Psoas muscle (tissue), 8 donors: ENCODE data around the gene ZSWIM8. TPM values are rescaled to one million over a fixed set of nuclear protein-coding genes. Genes with fewer than 3 reads are reported as not detected.
A peak's percentile ranks its signal among the peaks of the same experiment; 100 is the strongest.

Experiments
- ATAC-seq, 4 donors: fragments of 200-7000 bp; cut with Tn5 transposase; one replicate each; pipeline ENCODE4 v1.9.1; 2020; ENCODE audit warnings: moderate library complexity in 3 of 4, mild to moderate bottlenecking in 2 of 4
- DNase-seq, 2 donors: peaks; one replicate each; pipeline ENCODE4 v3.0.0-alpha.2; 2020
- H3K27ac ChIP-seq: fragments of 200-600 bp; one replicate; pipeline ENCODE4 v1.8.0; 2022
- H3K27me3 ChIP-seq, 3 donors: fragments of 200-600 bp in 1 of 3; one replicate each; pipeline versions ENCODE4 v1.6.1 to v1.8.0; 2013 to 2022; ENCODE audit warnings: low read length in 2 of 3, mild to moderate bottlenecking in 2 of 3, moderate library complexity in 1 of 3; ENCODE audit not compliant: insufficient read depth in 3 of 3
- H3K36me3 ChIP-seq, 2 donors: fragments of 200-600 bp in 1 of 2; one replicate each; pipeline versions ENCODE4 v1.6.1 to v1.8.0; 2013 to 2022; ENCODE audit warnings: low read depth in 1 of 2, mild to moderate bottlenecking in 1 of 2, moderate library complexity in 1 of 2; ENCODE audit not compliant: insufficient read depth in 1 of 2
- H3K4me1 ChIP-seq: fragments of 200-600 bp; one replicate; pipeline ENCODE4 v1.8.0; 2022
- H3K4me3 ChIP-seq: fragments of 200-600 bp; one replicate; pipeline ENCODE4 v1.8.0; 2022; ENCODE audit warnings: mild to moderate bottlenecking
- H3K9me3 ChIP-seq: fragments of 200-600 bp; one replicate; pipeline ENCODE4 v1.8.0; 2022
- WGBS, 3 donors: extraction: QIAGEN DNeasy Blood & Tissue Kit; methylation state at CpG; one replicate each; pipeline versions ENCODE4 v1.1.6 to v1.1.7; 2013; 5-methylcytosine and 5-hydroxymethylcytosine counted together
- intact Hi-C, 2 donors: fragments of 100-400 bp; cut with DNase I; formaldehyde crosslinking; loops; one replicate each; pipeline versions ENCODE4 v1.11.0 to v1.14.2; 2022
- polyA plus RNA-seq, 3 donors: library from polyadenylated mRNA; stranded (reverse); fragments of 200-250 nt; gene quantifications; one replicate each; pipeline ENCODE4 v1.2.3, GENCODE V29; 2013
- total RNA-seq, 4 donors: library from RNA; stranded (reverse); fragmentation: NEBNext Ultra II Directional in 2 of 4; extraction: Animal tissue kit (Norgen Biotek cat#: 25700) in 2 of 4; gene quantifications; one replicate each; pipeline versions ENCODE4 v1.2.1 to v1.2.4, GENCODE V29; 2021 to 2023
- TF ChIP-seq, protein P1 (sequence below): fragments of 200-600 bp; IDR thresholded peaks from one replicate; pipeline ENCODE4 v1.8.0; 2022; ENCODE audit warnings: antibody characterized with exemption
- donor health status: healthy with polysubstance abuse.
- donor health status: DM: no; HTN: no; CAD: no; lungs with moderate emphysema.
- donor health status: Bipolar disorder and iron deficiency.
- donor health status: healthy.
- donor health status: DM: yes; HTN: yes; CAD: no.
- donor health status: DM: no; HTN: no; CAD: no.
- donor health status: DM: no; HTN: no; CAD: no.
- donor health status: DM: yes; HTN: yes; CAD: no.

ZSWIM8 gene
- total and polyA plus RNA-seq, 7 donors: 40.5 to 68.3 (median 57.2) TPM

DNA sequence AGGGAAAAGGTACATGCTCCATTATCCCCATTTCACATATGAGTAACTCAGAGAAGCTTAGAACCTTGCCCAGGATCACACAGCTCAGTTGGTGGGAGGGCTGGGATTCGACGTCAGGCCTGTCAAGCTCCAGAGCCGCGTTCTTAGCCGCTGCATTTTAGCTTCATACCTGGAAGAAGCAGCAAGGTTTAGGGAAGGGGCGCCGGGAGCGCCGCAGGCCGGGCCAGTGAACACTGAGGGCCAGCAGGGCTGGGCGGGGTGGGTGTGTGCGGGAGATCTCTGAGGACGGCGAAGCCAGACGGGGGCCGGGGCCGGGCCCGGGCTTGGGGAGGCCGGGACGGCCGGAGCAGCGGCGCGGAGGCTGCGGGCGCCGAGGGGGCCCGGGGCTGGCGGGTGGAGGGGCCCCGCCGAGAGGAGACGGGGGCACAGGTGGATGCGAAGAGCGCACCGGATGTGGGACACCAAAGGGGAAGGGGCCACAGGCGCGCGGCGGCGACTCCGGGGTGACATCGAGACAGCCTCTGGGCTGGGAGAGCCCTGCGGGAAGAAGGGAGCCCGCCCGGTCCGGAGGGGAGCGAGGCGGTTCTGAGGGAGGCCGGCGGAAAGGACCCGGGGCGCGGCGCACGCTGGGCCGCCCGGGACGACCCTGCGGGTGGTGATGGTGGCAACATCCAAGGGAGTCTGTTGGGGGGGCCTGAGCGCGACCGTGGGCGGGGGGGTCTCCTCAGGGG is 25.5 kb downstream of the ZSWIM8 start:
- TF ChIP-seq, protein P1, sequence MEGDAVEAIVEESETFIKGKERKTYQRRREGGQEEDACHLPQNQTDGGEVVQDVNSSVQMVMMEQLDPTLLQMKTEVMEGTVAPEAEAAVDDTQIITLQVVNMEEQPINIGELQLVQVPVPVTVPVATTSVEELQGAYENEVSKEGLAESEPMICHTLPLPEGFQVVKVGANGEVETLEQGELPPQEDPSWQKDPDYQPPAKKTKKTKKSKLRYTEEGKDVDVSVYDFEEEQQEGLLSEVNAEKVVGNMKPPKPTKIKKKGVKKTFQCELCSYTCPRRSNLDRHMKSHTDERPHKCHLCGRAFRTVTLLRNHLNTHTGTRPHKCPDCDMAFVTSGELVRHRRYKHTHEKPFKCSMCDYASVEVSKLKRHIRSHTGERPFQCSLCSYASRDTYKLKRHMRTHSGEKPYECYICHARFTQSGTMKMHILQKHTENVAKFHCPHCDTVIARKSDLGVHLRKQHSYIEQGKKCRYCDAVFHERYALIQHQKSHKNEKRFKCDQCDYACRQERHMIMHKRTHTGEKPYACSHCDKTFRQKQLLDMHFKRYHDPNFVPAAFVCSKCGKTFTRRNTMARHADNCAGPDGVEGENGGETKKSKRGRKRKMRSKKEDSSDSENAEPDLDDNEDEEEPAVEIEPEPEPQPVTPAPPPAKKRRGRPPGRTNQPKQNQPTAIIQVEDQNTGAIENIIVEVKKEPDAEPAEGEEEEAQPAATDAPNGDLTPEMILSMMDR: no peak
- H3K36me3 ChIP-seq: peaks cover 9 to 76% of the 10 kb centered on the region in 2 donors
- peak overlapping the region; percentile 91 for H3K4me3 ChIP-seq
- WGBS, 3 donors: 1 to 2% (median 1%) methylated on average over 19 to 63 of the region's 63 CpGs
- no peaks in the 10 kb centered on the region for H3K9me3 ChIP-seq
- H3K27ac ChIP-seq: peak overlapping the region; percentile 90
- H3K4me1 ChIP-seq: peaks cover 19% of the 10 kb centered on the region
- intact Hi-C loops: no loop called here
- ATAC-seq (peak; percentile 20 to 43 (median 34)), DNase-seq (peak; percentile 44 to 67)
- H3K27me3 ChIP-seq: no peaks in the 10 kb centered on the region

DNA sequence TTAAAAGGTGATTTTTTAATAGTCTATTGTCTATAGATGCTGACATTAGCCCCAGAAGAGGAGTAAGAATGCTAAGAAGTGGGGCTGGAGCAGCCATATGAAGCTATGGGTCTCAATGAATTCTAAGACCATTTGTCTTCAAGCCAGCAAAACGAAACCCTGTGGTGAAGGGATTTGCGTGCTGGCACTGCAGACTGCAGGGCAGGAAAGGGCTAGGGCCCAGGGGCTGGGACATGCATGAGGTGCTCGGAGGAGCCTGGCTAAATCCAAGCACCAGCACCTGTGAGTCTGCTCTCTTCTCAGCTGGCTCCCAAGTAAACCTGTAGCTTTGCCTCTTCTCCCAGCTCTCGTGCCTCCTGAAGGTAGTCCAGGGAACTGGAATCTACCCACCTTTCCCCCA is 27.3 kb downstream of the ZSWIM8 start:
- H3K9me3 ChIP-seq: no peaks in the 10 kb centered on the region
- DNase-seq (peak in 1 of 2 donors; percentile 42), ATAC-seq (no peak)
- H3K36me3 ChIP-seq: peaks cover 9 to 73% of the 10 kb centered on the region in 2 donors
- intact Hi-C loops: no loop called here
- no peaks in the 10 kb centered on the region for H3K27me3 ChIP-seq
- no peak overlapping the region for H3K4me3 ChIP-seq
- H3K4me1 ChIP-seq: peaks cover 27% of the 10 kb centered on the region
- WGBS, 3 donors: 68 to 85% (median 74%) methylated on average over 4 of the region's 4 CpGs
- H3K27ac ChIP-seq: peak overlapping the region; percentile 63
- TF ChIP-seq, protein P1: no peak

DNA sequence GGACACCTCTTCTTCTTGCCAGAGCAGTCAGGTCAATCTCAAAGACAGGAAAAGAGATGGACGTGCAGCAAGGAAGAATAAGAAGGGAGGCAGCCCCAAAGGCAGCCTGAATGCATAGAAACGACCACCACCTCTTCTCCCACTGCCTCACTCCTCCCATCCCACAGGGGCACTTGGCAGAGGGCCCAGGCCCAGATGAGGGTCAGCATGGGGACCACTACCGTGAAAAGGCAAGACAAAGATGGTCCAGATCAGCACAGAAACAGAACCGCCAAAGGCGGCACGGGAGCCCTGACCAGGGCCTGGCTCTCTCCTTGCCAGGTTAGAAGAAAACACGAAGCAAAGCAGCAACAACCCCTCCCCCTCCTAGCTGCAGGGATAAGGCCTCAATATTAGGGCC is 27.9 kb downstream of the ZSWIM8 start:
- Histone ChIP-seq H3K9me3 (no peaks in the 10 kb centered on the region), H3K4me3 (no peak overlapping the region), H3K4me1 (peaks cover 27% of the 10 kb centered on the region), H3K36me3 (peaks cover 5 to 71% of the 10 kb centered on the region in 2 donors), H3K27ac (no peak overlapping the region), H3K27me3 (no peaks in the 10 kb centered on the region)
- intact Hi-C loops: no loop called here
- ATAC-seq (no peak), DNase-seq (peak in 1 of 2 donors; percentile 48)
- TF ChIP-seq, protein P1: no peak
- 75 to 84% (median 79%) methylated on average over 7 of the region's 7 CpGs for WGBS, 3 donors

DNA sequence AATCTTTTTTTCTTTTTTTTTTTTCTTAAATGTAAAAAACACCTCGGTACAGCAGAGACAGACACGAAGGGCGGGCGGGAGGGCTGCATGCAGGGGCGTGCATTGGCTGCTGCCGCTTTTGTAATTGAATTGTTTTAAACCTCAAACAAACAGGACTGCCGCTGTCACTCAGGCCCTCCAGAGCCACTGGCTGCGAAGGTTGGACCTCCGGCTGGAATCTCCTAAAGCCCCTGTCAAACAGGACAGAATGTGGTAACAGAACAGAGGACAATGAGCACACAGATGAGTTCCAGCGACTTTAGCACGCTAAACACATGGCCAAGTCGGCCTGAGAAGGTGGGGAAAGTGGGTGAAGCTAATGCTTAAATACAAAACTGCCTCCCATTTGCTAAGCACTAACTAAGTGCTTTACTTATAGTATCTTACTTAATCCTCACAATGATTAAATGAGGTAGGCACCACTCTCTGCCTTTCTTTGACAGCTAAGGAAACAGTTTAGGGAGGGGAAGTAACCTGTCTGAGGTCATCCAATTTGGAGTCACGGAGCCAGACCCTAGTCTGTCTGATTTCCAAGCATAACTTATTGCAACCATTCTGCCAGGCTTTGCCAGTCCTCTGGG is 29.0 kb downstream of the ZSWIM8 start:
- H3K27ac ChIP-seq: no peak overlapping the region
- TF ChIP-seq, protein P1: no peak
- H3K4me1 ChIP-seq: peaks cover 25% of the 10 kb centered on the region
- DNase-seq (peak in 1 of 2 donors; percentile 19), ATAC-seq (no peak)
- peaks cover 3 to 62% of the 10 kb centered on the region in 2 donors for H3K36me3 ChIP-seq
- no peaks in the 10 kb centered on the region for H3K9me3 ChIP-seq
- intact Hi-C loops: no loop called here
- no peaks in the 10 kb centered on the region for H3K27me3 ChIP-seq
- H3K4me3 ChIP-seq: no peak overlapping the region
- 81 to 86% (median 86%) methylated on average over 13 of the region's 13 CpGs for WGBS, 3 donors
